ENCODE data around the gene BICC1. TPM values are rescaled to one million over a fixed set of nuclear protein-coding genes. Genes with fewer than 3 reads are reported as not detected.

BICC1 gene
- total RNA-seq, 2 experiments from 2014 or later, result 0.14 TPM; not detected in 1

GRCh38 chr10:58706836-58707235, 194.2 kb downstream of the BICC1 start:
- CTCF ChIA-PET, result no interaction called here
- no peaks in the 10 kb centered on the region for H3K27me3 Mint-ChIP-seq

GRCh38 chr10:58712141-58712540, 199.5 kb downstream of the BICC1 start:
- Mint-ChIP-seq H3K4me1 (no peaks in the 10 kb centered on the region), H3K36me3 (no peaks in the 10 kb centered on the region), H3K9me3 (ENCODE audit: low read depth) (peaks cover 6% of the 10 kb centered on the region), H3K4me3 (no peak overlapping the region), H3K27me3 (no peaks in the 10 kb centered on the region), H3K27ac (no peak overlapping the region)
- CTCF ChIA-PET, result no interaction called here
- ATAC-seq (no peak), DNase-seq (no peak)

More at GRCh38 chr10:58706836-58707235, 194.2 kb downstream of the BICC1 start:
- Mint-ChIP-seq H3K4me1 (no peaks in the 10 kb centered on the region), H3K9me3 (ENCODE audit: low read depth) (peaks cover 7% of the 10 kb centered on the region), H3K4me3 (no peak overlapping the region), H3K27ac (no peak overlapping the region), H3K36me3 (no peaks in the 10 kb centered on the region)
- DNase-seq, result no peak
- ATAC-seq, result no peak

- ATAC-seq, result no peak
- no peaks in the 10 kb centered on the region for H3K4me1 Mint-ChIP-seq
- H3K36me3 Mint-ChIP-seq, result no peaks in the 10 kb centered on the region
- CTCF ChIA-PET, result no interaction called here
- no peaks in the 10 kb centered on the region for H3K27me3 Mint-ChIP-seq
- DNase-seq, result no peak
- H3K27ac Mint-ChIP-seq, result no peak overlapping the region
- H3K9me3 Mint-ChIP-seq (ENCODE audit: low read depth), result peaks cover 5% of the 10 kb centered on the region
- no peak overlapping the region for H3K4me3 Mint-ChIP-seq
Measured at GRCh38 chr10:58712982-58713381, 200.3 kb downstream of the BICC1 start.

- ATAC-seq (no peak), DNase-seq (no peak)
- H3K27me3 Mint-ChIP-seq, result no peaks in the 10 kb centered on the region
- no peak overlapping the region for H3K4me3 Mint-ChIP-seq
- H3K4me1 Mint-ChIP-seq, result no peaks in the 10 kb centered on the region
- H3K36me3 Mint-ChIP-seq, result no peaks in the 10 kb centered on the region
- CTCF ChIA-PET, result no interaction called here
- no peaks in the 10 kb centered on the region for H3K9me3 Mint-ChIP-seq (ENCODE audit: low read depth)
- no peak overlapping the region for H3K27ac Mint-ChIP-seq
Measured at GRCh38 chr10:58714409-58714808, 201.7 kb downstream of the BICC1 start.

- Mint-ChIP-seq H3K27ac (no peak overlapping the region), H3K4me3 (no peak overlapping the region), H3K27me3 (no peaks in the 10 kb centered on the region), H3K9me3 (ENCODE audit: low read depth) (no peaks in the 10 kb centered on the region), H3K4me1 (no peaks in the 10 kb centered on the region), H3K36me3 (no peaks in the 10 kb centered on the region)
- DNase-seq, result no peak
- CTCF ChIA-PET, result no interaction called here
- ATAC-seq, result no peak
Measured at GRCh38 chr10:58715061-58715460, 202.4 kb downstream of the BICC1 start.

GRCh38 chr10:58718596-58718995, 205.9 kb downstream of the BICC1 start:
- Mint-ChIP-seq H3K4me3 (no peak overlapping the region), H3K27ac (no peak overlapping the region), H3K4me1 (no peaks in the 10 kb centered on the region), H3K36me3 (no peaks in the 10 kb centered on the region), H3K9me3 (ENCODE audit: low read depth) (no peaks in the 10 kb centered on the region), H3K27me3 (no peaks in the 10 kb centered on the region)
- CTCF ChIA-PET, result no interaction called here
- no peak for DNase-seq
- no peak for ATAC-seq

- CTCF ChIA-PET, result no interaction called here
- Mint-ChIP-seq H3K27me3 (no peaks in the 10 kb centered on the region), H3K4me3 (no peak overlapping the region), H3K9me3 (ENCODE audit: low read depth) (no peaks in the 10 kb centered on the region), H3K27ac (no peak overlapping the region), H3K36me3 (no peaks in the 10 kb centered on the region), H3K4me1 (no peaks in the 10 kb centered on the region)
- DNase-seq (no peak), ATAC-seq (no peak)
Measured at GRCh38 chr10:58721601-58722281, 209.1 kb downstream of the BICC1 start.

GRCh38 chr10:58723186-58723585, 210.5 kb downstream of the BICC1 start:
- CTCF ChIA-PET, result interaction anchor here (1.3 kb wide), 1 partner anchor 192 kb away, joined by 3 read pairs; no protein-coding TSS in a partner anchor
- no peak for DNase-seq
- no peak for ATAC-seq
- Mint-ChIP-seq H3K36me3 (no peaks in the 10 kb centered on the region), H3K4me3 (no peak overlapping the region), H3K9me3 (ENCODE audit: low read depth) (no peaks in the 10 kb centered on the region), H3K4me1 (no peaks in the 10 kb centered on the region), H3K27ac (no peak overlapping the region), H3K27me3 (no peaks in the 10 kb centered on the region)

- H3K4me1 Mint-ChIP-seq, result no peaks in the 10 kb centered on the region
- no peak overlapping the region for H3K4me3 Mint-ChIP-seq
- H3K27ac Mint-ChIP-seq, result no peak overlapping the region
- DNase-seq (no peak), ATAC-seq (no peak)
- no peaks in the 10 kb centered on the region for H3K9me3 Mint-ChIP-seq (ENCODE audit: low read depth)
- H3K27me3 Mint-ChIP-seq, result no peaks in the 10 kb centered on the region
- no peaks in the 10 kb centered on the region for H3K36me3 Mint-ChIP-seq
- CTCF ChIA-PET, result interaction anchor here (1.3 kb wide), 1 partner anchor 193 kb away, joined by 3 read pairs; no protein-coding TSS in a partner anchor
Measured at GRCh38 chr10:58723966-58724365, 211.3 kb downstream of the BICC1 start.

- Mint-ChIP-seq H3K9me3 (ENCODE audit: low read depth) (no peaks in the 10 kb centered on the region), H3K27ac (no peak overlapping the region), H3K27me3 (no peaks in the 10 kb centered on the region), H3K4me1 (no peaks in the 10 kb centered on the region), H3K4me3 (no peak overlapping the region), H3K36me3 (no peaks in the 10 kb centered on the region)
- CTCF ChIA-PET, result no interaction called here
- DNase-seq (no peak), ATAC-seq (no peak)
Measured at GRCh38 chr10:58724781-58725180, 212.1 kb downstream of the BICC1 start.

- DNase-seq (no peak), ATAC-seq (no peak)
- Mint-ChIP-seq H3K27me3 (no peaks in the 10 kb centered on the region), H3K27ac (no peak overlapping the region), H3K9me3 (ENCODE audit: low read depth) (no peaks in the 10 kb centered on the region), H3K4me1 (no peaks in the 10 kb centered on the region), H3K4me3 (no peak overlapping the region), H3K36me3 (no peaks in the 10 kb centered on the region)
- CTCF ChIA-PET, result no interaction called here
Measured at GRCh38 chr10:58725901-58726300, 213.2 kb downstream of the BICC1 start.

GRCh38 chr10:58727633-58728032, 215.0 kb downstream of the BICC1 start:
- H3K9me3 Mint-ChIP-seq (ENCODE audit: low read depth), result peaks cover 2% of the 10 kb centered on the region
- no peak overlapping the region for H3K4me3 Mint-ChIP-seq
- H3K27ac Mint-ChIP-seq, result no peak overlapping the region
- H3K36me3 Mint-ChIP-seq, result no peaks in the 10 kb centered on the region
- H3K27me3 Mint-ChIP-seq, result no peaks in the 10 kb centered on the region
- no peaks in the 10 kb centered on the region for H3K4me1 Mint-ChIP-seq
- ATAC-seq, result no peak
- DNase-seq, result no peak
- CTCF ChIA-PET, result no interaction called here

GRCh38 chr10:58731276-58731675, 218.6 kb downstream of the BICC1 start:
- no peak overlapping the region for H3K4me3 Mint-ChIP-seq
- CTCF ChIA-PET, result no interaction called here
- no peak overlapping the region for H3K27ac Mint-ChIP-seq
- H3K27me3 Mint-ChIP-seq, result no peaks in the 10 kb centered on the region
- no peaks in the 10 kb centered on the region for H3K36me3 Mint-ChIP-seq
- no peak for ATAC-seq
- H3K4me1 Mint-ChIP-seq, result no peaks in the 10 kb centered on the region
- no peak for DNase-seq
- peaks cover 2% of the 10 kb centered on the region for H3K9me3 Mint-ChIP-seq (ENCODE audit: low read depth)

- Mint-ChIP-seq H3K4me3 (no peak overlapping the region), H3K36me3 (no peaks in the 10 kb centered on the region), H3K27ac (no peak overlapping the region), H3K4me1 (no peaks in the 10 kb centered on the region), H3K27me3 (no peaks in the 10 kb centered on the region), H3K9me3 (ENCODE audit: low read depth) (peaks cover 2% of the 10 kb centered on the region)
- CTCF ChIA-PET, result no interaction called here
- no peak for ATAC-seq
- no peak for DNase-seq
Measured at GRCh38 chr10:58733436-58733835, 220.8 kb downstream of the BICC1 start.

GRCh38 chr10:58734116-58734515, 221.4 kb downstream of the BICC1 start:
- H3K27me3 Mint-ChIP-seq, result no peaks in the 10 kb centered on the region
- CTCF ChIA-PET, result no interaction called here
- no peaks in the 10 kb centered on the region for H3K4me1 Mint-ChIP-seq
- no peak overlapping the region for H3K4me3 Mint-ChIP-seq
- ATAC-seq, result no peak
- DNase-seq, result no peak
- H3K36me3 Mint-ChIP-seq, result no peaks in the 10 kb centered on the region
- peaks cover 2% of the 10 kb centered on the region for H3K9me3 Mint-ChIP-seq (ENCODE audit: low read depth)
- H3K27ac Mint-ChIP-seq, result no peak overlapping the region
